ENCODE measurements around the gene PARVB.

The PARVB gene

DNA sequence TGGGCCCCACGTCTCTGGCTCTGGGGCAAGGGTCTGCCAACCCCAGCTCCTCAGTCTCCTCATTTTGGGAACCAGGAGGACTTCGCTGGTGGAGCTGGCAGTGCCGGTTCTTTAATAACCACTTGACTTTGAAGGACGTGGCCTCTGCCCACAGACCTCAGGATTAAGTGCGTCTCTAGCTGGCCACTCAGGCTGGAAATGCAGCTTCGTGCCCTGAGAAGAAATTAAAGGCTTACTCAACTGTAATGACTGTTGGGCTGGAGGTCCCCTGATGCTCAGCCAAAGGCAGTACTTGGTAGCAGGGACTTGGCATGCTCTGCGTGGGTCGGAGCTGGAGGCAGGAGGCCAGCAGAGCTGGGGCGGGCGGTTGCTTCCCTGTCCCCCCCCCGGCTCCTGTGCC, 139.9 kb downstream of the PARVB start:
- no peak for DNase-seq

DNA sequence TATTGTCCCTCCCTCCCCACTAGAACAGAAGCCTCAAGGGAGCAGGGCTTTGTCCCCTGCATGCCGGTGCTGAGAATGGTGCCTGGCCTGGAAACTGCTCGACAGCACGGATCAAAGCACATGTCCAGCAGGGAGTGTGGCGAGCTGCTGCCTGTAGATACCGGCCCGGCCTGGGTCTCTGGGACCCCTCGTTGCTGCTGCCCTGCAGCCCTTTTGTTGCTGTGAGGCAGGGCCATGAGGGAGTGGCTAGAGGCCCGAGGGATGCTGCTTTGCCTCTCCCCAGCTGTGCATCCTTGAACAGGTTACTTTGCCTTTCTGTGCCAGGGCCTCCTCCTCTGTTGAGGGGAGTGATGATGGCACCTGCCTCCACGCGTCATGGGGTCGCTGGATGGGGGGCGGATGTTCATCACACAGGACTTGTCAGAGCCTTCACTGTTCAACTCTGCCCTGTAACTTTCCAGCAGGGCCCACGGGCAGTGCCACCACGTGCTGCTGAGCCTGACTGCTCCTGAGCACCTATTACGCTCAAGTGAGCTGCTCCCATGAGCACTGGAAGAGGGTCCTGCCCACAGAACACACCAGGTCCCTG, 141.3 kb downstream of the PARVB start:
- no peak for DNase-seq

DNA sequence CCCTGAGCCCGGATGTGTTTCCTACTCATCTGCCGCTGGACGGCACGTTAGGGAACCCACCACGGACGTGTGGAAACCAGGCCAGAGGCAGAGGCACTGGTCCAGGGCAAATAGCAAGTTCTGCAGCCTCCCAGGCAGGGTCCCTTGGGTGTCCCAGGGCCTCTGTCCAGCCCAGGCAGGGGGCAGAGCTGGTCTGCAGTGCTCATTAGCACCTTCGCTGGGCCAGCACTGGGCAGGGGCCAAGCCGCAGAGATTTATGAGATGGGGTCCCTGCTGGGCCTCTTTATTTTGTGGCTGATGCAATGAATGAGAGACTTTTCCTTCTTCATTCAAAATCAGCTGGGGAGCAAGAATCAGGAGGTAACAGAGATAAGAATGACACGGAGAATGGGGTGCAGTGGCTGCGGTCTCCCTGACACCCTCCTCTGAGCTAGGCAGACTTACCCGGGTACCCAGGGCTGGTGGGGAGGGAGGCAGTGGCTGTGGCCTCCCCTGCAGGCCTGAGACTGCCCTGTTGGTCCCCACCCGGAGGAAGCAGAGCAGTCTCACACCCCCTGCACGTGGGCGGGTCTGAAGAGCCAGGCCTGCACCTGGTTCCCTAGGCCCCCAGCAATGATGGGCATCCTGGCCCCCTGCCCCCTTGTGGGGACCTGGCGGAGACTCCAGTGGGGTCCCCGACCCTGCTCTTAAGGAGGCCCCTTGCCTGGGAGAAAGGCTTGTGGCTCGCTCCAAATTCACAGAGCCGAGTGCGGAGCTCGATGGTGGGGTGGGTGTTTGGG, 142.6 kb downstream of the PARVB start:
- no peak for DNase-seq

DNA sequence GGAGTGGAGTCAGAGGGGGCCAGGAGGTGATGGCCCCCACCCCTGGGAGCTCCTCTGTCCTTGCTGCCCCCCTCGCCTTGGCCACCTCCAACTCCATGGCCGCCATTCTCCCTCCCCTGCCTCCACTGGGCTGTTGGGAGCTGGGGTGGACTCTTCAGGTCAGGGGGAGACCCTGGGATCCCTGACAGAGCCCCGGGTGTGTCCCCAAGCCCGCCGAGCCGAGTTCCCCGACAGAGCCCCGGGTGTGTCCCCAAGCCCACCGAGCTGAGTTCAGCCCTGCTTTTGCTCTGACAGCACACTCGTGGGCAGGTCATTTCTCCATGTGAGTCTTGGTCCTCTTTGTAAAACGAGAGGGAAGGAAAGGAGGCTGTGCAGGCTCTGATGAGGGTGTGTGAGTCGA, 143.4 kb downstream of the PARVB start:
- DNase-seq: no peak

DNA sequence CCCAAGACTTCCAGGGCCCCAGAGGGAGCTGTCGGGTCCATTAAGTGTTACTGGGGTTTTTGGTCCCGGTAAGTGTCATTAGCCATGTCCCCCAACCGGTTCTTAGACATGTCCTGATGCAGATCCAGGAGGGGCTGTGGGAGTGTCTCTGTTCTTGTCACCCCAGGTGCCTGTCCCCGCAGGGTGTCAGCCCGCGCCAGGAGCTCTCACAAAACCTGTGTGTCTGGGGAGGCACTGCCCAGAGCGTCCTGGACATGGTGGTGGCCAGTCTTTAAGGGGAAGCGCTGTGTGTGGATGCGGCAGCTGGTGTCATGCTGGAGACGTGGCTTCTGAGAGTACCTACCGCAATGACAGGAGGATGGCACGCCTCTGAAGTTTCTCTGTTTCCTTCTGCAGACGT, 144.1 kb downstream of the PARVB start:
- DNase-seq: no peak

DNA sequence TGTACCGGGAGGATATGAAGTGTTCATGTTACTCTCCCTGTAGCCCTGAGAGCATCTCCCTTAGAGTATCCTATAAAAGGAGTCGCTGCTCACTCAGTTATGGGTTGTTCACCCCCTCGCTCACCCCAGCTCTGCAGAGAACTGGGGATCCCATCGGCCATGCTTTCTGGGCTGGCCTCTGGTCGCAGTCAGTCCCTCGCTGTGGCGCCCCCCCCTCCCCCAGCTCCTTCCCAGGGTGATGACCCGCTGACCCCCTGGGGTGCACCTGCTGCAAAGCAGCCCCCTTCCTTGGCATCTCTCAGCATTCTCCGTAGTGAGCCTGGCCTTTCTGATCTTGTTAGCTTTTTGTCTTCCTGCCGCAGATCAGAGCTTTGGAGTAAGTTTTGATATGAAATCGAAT, 146.4 kb downstream of the PARVB start:
- DNase-seq: no peak

DNA sequence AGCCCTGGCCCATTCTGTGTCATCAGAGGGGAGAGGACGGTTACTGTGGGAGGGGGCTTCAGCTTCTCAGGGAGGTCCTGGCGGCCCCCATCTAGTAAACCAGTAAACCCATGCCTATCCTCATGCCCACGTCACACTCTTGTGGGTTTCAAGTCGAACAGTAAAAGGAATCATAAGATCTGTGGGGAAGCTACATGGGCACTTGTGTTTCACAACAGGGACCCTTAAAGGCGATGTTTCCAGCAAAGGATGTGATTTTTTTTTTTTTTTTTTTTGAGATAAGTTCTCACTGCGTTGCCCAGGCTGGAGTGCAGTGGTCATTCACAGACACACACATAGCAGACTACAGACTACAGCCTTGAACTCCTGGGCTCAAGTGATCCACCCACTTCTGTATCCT, 147.5 kb downstream of the PARVB start:
- DNase-seq: no peak

DNA sequence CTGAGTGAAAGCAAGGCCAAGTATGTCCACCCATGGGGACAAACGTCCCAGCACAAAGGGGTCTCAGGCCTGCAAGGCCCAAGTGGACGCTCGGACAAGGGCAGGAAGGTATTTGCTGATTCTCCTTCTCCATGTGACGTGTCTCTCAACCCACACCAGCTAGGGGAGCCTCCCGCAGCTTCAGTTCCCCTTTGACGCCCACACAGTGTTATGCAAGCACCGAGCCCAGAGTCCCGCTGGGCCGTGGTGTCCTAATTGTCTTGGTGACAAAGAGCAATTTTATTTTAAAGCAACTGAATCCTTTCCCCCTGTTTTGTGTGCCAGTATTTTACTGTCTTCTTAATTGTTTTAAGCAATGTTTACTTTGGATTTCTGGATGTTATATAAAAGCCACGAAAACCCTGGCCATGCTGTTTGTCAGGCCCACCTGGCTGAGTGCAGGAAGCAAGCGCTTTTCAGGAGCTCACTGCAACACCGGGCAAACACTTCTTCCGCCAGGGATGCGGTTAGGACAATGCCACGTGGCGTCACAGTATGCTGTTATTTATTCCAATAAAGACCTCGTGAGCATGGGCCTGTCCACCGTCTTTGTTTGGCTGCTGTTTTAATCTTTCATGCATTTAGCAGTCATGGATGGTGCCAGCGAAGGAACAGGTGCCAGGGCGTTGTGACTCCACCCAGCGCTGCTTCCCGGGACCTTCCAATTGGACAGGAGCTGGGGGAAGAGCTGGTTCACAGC, 148.4 kb downstream of the PARVB start:
- DNase-seq: no peak

DNA sequence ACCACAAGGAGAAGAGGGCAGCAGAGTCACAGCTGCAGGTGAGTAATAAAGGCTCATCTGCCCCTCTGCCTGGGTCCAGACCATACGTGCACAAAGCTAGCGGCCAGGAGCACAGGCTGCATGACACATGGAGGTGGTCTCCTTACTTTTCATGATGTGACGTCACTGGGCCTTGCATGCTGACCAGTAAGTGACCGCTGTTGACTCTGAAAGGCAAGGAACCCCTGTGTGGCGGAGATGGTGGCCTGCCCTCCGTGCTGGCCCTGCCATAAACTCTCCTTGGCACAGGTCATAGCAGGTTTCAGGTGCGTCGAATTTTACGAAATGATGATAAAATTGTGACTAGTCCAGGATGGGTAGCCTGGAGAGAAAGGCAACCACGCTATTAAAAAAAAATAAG, 149.1 kb downstream of the PARVB start:
- no peak for DNase-seq

DNA sequence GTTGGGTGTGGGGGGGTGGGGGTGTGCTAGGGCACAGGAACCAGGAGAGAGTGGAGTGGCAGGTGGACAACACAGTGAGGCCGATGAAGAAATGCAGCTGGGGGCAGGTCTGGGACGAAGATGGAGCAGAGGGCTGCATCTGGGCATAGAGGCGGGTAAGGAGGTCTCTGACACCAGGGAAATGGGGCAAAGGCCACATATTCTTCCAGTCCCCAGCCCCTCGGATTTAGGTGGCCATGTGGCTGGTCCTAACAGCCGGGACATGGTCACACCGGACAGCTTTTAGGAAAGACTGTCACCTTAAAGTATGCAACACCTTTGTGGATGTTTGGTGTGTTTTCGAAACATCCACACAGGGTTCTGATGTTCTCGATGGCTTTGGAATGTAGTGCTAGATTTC, 151.6 kb downstream of the PARVB start:
- no peak for DNase-seq

DNA sequence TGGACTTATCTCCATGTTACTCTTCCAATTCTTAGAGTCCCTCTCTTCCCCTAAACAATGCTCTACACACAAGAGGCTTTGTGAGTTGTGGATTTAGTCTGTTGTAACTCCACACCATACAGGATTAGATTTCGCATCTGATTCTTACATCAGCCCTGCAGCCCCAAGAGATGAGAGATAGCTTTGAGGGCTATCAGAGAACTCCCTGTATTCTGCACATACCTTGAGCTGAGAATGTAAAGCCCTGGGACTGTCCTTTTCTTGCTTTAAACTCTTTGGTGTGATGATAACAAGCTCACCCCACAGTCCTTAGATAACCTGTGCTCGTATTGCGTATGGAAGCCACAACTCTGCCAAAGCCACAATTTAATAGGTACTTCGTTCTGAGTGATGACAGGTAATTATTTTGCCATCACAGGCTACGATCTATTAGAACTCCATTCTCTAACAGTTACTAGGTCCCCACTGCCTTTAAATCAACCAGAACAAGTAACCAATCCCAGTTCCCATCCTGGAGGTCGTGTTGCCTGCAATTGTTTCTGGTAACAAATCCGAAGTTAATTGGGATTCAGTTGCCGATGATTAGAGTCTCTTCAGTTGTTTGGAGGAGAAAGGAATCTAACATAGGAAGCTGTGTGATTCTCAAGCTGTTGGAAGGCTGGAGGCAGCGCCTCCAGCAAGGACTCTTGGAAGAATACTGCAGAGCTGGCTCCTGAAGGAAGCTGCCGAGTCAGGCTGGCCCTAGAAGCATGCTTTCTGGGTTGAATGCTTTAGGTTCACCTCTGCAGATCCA, 155.3 kb downstream of the PARVB start:
- no peak for DNase-seq

DNA sequence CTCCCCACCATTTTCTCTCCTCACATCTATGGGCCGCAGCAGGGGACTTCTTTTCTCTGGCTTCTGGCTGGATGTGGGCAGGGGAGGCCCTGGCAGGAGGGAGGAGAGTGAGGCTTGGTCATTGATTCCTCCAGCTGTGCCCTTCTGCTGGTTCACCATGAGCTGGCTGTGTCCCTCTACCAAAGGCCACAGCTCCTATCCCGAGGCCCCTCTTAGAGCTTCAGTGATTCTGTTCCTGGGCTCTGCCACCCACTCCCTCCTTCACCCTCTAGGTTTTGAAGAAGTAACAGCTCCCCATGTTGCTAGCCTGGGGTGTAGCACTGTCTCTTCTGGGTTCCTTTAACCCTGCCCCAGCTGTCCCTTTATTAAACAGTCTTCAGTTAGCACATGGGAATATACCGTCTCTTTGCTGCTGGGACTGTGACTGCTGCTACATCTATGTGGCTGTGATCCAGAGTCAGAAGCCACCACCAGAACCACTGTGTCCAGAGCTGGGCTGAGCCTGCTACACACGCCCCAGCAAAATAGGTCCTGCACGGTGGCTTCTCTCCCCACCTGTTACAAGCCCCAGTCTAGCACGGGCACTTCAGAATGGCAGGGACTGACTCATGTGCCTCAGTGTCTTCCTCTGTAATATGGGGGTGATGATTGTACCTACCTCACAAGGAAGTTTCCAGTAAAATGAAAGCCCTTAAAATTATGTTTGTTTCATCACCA, 156.0 kb downstream of the PARVB start:
- no peak for DNase-seq

DNA sequence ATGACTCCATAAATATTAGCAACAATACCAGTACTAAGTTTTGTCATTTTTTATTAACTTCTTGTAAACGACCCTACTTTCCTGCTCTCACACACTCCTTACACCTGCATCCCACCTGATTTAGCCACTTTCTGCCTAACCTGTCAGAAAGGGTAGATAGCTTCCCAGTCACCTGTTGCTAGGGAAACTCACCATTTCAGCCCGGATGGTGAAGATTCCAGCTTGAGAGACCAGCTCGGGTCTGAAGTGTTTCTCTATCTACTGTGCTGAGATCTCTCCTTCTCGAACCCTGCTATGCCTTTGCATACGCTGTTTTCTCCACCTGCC, 156.6 kb downstream of the PARVB start, which contains the start of gene PARVG:
Gene PARVG, plus strand, starts transcription at position 220 of the 327 bp plus-strand sequence. CDS start 2,405 bp downstream, outside the sequence.
- no peak for DNase-seq

DNA sequence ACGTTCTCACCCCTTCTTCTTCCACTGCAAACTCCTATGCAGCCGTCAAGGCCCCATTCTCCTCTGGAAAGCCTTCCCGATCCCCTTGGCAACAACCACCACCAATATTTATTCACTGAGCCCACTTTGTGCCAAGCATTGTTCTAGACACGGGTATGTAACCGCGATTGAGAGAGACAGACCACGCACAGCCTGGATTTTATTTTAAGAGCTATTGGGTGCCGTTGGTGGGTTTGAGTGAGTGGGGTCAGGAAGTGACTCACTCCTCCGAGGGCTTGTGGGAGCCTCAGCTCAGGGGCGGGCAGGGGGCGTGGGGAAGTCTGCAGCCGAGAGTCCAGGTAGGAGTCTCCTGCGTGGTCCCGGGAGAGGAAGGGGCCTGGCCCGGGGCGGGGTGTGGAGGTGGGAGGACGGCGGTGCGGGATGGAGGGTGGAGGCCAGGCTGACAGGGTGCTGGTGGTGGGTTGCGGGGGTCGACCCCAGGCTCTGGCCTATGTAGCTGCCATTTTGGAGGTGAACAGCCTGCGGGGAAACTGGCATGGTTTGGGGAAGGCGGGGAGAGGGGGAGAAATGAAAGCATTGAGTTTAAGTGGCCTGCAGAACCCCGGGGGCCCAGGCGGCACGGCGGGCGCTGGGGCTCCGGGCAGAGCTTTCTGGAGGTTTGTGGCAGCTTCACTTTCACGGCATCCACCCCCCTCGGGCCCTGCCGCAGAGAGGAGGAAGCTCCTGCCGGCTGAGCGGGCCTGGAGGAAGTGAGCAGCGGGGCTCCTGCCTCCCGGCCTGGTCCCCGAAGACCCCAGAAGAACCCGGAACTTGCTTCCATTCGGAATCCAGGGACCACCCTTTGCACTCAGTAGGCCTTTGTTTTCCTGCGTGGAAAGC, 157.2 kb downstream of the PARVB start:
- DNase-seq: peak; percentile 79

DNA sequence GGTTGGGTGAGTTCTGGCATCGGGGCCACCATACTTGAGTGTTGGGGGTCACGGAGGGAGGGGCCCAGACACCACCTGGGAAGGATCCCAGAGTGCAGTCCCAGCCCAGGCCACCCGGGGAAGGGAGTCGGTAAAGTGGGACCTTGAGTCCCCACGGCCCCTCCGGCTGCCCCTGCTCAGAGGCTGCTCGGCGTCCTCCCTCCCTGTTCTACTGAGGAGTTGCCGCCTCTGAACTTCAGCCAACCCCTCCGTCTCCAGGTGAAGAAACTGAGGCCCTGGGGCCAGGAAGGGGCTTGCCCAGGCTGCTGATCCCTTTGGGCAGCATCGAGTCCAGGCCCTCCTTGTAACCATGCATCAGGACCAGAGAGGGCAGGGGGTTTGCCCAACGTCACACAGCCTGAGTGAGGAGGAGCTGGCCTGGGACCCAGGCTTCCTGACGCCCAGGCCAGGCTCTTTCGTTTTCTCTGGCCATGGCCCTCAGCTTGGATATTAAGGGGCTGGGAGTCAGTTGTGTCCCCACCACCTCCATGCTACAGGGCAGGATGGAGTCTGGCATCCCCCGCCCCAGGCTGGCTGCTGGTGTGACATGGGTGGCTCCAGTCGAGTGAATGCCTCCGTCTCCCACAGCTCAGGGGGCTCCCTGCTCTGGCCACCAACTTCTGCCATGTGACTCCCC, 157.9 kb downstream of the PARVB start:
- peak; percentile 68 for DNase-seq

DNA sequence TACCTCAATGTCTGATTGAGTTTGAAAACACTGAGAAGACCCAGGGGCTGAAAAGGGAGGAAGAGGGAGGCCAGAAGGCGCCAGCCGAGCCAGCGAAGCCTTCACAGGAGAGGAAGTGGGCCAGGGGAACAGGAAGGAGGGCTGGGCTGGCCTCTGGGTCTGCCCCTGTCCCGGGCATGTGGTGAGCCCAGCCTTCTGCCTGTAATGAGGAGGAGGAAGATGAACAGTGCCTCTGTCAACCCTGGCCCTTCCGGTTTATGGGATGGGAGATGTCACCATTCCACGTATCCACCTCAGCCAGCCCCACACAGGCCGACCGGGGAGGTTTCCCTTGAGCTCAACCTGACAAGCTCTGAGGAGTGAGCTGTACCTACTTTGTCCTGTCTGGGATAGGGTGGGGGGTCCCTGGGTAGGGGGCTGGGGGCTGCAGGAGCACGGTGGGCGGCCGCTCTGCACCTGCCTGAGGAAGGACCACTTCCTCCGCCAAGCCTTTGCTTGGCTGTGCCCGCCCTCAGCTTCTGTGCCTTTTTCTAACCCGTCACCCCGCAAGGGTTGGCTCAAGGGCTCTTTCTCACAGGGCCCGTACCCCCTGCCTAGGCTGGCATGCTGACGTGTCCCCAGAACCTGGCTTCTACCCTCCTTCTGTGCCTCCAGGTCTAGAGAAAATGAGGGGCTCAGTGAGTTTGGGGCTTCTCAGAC, 158.6 kb downstream of the PARVB start:
- peak; percentile 74 for DNase-seq

DNA sequence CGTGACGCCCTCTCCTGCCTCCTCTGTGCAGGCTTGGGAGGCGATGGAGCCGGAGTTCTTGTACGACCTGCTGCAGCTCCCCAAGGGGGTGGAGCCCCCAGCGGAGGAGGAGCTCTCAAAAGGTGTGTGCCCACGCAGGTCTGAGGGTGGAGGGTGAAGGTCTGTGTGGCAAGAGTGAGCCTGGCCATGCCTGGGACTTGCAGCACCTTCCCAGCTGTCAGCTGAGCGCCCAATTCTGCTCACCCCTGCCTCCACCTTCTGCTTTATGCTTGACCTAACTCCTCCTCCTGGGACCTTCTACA, 159.1 kb downstream of the PARVB start:
- DNase-seq: no peak

DNA sequence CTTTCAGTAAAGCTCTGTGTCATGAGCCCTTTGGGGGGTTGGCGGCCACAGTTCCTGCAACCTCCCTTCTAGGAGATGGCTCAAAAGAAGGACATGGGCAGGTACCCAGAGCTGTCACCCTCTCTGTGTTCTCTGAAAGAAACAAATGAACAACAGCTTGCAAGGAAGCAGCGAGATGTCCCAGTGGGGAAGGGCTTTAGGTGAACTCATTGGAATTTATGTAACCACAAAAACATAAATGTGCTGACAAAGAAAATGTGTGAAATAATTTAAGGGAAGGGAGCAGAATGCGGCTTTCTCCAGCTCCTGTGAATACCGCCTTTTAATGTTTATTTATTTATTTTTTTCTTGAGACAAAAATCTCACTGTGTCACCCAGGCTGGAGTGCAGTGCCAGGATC, 159.9 kb downstream of the PARVB start:
- no peak for DNase-seq

DNA sequence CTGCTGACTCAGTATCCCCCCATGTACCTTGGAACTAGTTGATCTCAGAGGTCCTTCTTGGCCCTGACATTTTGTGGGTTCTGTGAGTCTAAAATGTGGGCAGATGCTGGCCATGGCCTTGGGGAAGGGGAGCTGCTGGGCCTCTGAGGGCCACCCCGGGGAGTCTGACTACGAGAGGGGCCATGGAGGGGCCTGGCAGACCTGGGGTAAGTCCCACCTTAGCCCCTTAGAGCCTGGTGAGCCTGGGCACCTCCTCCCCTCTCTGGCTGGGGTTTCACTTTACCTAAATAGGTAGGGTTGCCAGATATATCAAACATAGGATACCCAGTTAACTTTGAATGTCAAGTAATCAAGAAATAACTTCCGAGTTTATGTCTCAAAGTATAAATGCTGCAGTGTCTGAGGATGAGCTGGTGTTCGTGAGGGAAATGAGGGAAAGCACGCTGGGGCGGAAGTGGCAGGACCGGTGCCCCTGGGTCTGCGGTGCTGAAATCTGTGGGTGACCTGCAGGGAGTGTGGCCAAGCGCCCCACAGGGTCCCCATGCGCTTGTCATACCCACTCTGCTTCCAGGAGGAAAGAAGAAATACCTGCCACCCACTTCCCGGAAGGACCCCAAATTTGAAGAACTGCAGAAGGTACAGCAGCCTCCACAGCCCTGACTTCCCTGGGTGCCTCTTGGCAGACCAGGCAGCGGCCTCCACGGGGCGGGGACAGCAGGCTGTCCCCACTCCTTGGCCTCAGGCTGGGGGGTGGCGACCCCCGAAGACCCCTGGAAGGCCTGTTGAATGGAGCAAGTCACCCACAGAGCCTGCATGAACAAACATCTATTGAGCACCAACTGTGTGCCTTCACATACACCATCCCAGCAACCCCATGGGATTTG, 161.4 kb downstream of the PARVB start:
- no peak for DNase-seq

DNA sequence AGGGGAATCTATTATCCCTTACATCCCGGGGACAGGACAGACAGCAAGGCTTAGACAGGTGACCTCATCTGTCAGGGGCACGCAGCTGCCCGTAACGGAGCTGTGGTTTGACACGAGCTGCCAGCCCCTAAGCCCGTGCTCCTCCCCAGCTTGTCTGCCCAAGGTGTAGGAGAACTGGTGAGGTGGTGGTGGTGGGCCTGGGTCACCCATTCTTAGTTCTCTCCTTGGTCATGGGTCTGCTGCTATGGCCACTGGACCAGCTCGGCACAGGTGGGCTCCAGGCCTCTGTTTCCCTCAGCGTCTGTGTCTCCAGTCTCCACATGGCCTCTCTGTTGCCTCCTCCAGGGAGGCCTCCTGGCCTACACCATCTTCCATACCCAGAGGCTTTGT, 162.0 kb downstream of the PARVB start:
- no peak for DNase-seq
